ENCODE measurements around the gene ZNF837. TPM values are rescaled to one million over a fixed set of nuclear protein-coding genes. Genes with fewer than 3 reads are reported as not detected.

ZNF837 gene
- total RNA-seq, 4 donors from 2014 or later = 2.4 to 6.7 (median 3.3) TPM

DNA sequence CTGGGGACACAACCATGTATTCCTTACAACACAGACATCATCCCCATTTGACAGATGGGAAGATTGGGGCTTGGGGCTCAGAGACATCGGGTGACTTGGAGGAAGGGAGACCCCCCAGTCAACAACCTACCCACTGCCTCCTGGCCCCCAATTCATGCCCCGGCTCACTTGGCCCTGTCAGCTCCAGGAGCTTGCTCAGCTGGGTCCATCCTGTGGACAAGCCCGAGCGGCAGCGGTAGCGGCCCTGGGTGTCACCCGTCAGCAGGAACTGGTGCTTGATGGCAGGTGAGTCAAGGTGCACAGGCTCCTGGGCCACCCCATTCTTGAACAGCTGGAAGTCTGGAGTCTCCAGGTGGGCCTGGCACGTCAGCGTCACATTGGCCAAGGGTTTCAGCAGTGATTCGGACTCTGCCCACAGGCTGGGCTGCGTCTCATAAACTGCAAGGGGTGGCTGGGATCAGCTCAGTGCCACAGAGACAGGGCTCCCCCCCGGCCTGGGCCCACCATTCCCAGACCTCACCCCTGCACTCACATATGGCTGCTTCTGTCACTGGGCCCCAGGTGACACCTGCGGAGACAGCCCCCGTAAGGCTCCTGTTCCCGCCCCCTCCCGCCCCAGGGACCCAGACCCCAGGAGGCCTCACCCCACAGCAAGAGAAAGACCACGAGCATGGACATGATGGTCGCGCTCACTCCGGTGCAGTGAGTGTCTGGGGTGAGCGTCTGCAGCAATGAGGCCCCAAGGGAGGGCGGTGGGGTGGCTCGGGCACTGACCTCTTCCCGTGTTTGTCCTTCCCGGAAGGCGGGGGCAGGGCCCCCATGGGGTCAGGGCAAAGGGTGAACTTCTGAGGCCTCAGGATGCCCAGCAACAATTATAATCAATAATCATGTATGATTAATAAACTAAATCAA, 27.8 kb downstream of the ZNF837 start, which contains the start of gene A1BG:
TSS of gene A1BG (minus strand) at position 733 of the 912 bp plus-strand sequence. CDS start at position 678, 55 bp downstream.
- DNase-seq = no peak
- Histone ChIP-seq H3K4me1 (peaks cover 13 to 53% (median 20%) of the 10 kb centered on the region in 3 donors), H3K4me3 (no peak within 1 kb of the TSS), H3K9me3 (peaks cover 0 to 10% (median 0%) of the 10 kb centered on the region in 3 donors), H3K27me3 (peaks cover 0 to 63% (median 0%) of the 10 kb centered on the region in 4 donors), H3K27ac (no peak within 1 kb of the TSS), H3K36me3 (peaks cover 0 to 6% (median 0%) of the 10 kb centered on the region in 3 donors)
- intact Hi-C loops (cut with DNase I) = no loop called here
- WGBS, 2 donors = 86% methylated on average over 9 to 11 of the region's 26 CpGs
- TF ChIP-seq POLR2A (IDR thresholded peaks at IDR 0.05) (no peak), CTCF (IDR thresholded peaks at IDR 0.05) (no peak)

DNA sequence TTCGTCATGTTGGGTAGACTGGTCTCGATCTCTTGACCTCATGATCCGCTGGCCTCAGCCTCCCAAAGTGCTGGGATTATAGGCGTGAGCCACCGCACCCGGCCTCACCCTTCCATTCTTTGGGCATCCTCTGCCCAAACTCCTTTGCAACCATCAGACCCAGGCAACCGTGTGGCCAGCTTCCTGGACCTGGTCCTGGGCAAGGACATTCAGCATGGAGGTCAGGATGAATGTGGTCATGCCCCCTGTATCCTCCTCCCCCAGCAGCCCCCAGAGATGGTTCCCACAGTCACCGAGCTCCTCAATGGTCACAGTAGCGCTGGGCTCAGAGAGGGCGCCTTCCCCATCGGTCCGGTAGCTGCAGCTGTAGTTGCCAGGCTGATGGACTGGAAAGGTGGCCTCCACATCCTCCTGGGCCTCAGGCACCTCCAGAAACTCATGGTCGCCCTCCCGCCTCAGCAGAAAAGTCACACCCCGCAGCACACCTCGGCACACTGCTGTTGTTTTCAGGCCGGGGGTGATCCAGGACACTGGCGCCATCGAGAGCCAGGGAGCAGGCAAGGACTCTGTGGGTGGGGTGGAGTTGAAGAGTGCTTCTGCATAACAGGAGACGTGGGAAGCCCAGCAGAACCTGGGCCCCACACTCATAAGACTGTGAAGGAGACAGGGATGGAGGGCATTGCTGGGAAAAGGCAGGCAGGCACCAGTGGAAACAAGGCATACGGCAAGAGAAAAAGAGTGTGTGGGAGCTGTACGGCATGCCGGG, 28.7 kb downstream of the ZNF837 start:
- Histone ChIP-seq H3K9me3 (peaks cover 0 to 9% (median 0%) of the 10 kb centered on the region in 3 donors), H3K4me3 (no peak overlapping the region), H3K27me3 (peaks cover 0 to 64% (median 0%) of the 10 kb centered on the region in 4 donors), H3K36me3 (peaks cover 0 to 6% (median 0%) of the 10 kb centered on the region in 3 donors), H3K27ac (no peak overlapping the region), H3K4me1 (peaks cover 10 to 55% (median 25%) of the 10 kb centered on the region in 3 donors)
- intact Hi-C loops (cut with DNase I) = no loop called here
- no peak for TF ChIP-seq POLR2A (IDR thresholded peaks at IDR 0.05)
- TF ChIP-seq CTCF (IDR thresholded peaks at IDR 0.05) = no peak
- no peak for DNase-seq
- 64 to 86% methylated on average over 8 to 10 of the region's 23 CpGs for WGBS, 2 donors

GRCh38 chr19:58351558-58351878, 29.3 kb downstream of the ZNF837 start:
- no peak overlapping the region for H3K4me3 ChIP-seq
- H3K9me3 ChIP-seq = peaks cover 0 to 2% (median 0%) of the 10 kb centered on the region in 3 donors
- 80 to 89% methylated on average over 2 to 4 of the region's 9 CpGs for WGBS, 2 donors
- TF ChIP-seq POLR2A (IDR thresholded peaks at IDR 0.05) = no peak
- peaks cover 0 to 6% (median 0%) of the 10 kb centered on the region in 3 donors for H3K36me3 ChIP-seq
- no peak overlapping the region for H3K27ac ChIP-seq
- DNase-seq = no peak
- H3K27me3 ChIP-seq = peaks cover 0 to 64% (median 0%) of the 10 kb centered on the region in 4 donors
- H3K4me1 ChIP-seq = peaks cover 9 to 55% (median 21%) of the 10 kb centered on the region in 3 donors
- intact Hi-C loops (cut with DNase I) = no loop called here

DNA sequence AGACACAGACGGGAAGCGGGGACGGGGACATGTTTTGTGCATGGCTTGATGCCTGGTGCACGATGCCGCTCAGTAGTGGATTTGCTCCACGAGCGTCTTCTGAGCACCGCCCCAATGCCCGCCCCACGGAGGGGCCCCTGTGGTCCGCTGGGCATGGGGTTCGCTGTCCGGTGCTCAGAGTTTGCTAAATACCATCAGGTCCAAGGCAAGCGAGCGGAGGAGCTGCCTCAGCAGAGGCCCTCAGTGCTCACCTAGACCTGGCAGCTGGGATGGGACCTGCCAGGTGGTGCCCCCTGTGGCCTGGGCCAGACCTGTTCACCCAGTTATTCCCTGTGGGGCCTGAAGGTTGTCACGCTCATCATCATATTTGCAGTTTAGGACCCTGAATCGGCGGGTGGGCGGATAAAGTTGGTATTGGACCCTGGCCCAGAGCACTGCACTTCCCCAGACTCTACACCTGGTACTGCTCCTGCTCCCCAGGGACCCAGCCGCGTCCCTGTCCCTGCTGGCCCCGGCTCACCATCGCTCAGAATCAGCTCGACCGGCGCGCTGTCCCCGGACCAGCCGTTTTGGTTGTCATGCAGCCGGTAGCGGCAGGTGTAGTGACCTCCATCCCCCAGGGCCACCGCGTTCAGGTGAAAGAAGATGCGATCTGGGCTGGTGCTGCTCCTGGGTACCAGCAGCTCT, 29.8 kb downstream of the ZNF837 start:
- no peak overlapping the region for H3K27ac ChIP-seq
- no peak for DNase-seq
- WGBS, 2 donors = 81 to 89% methylated on average over 14 to 25 of the region's 34 CpGs
- intact Hi-C loops (cut with DNase I) = no loop called here
- H3K36me3 ChIP-seq = peaks cover 0 to 6% (median 0%) of the 10 kb centered on the region in 3 donors
- H3K27me3 ChIP-seq = peaks cover 0 to 63% (median 0%) of the 10 kb centered on the region in 4 donors
- peaks cover 9 to 55% (median 18%) of the 10 kb centered on the region in 3 donors for H3K4me1 ChIP-seq
- H3K9me3 ChIP-seq = no peaks in the 10 kb centered on the region
- no peak overlapping the region for H3K4me3 ChIP-seq
- TF ChIP-seq POLR2A (IDR thresholded peaks at IDR 0.05) (no peak), CTCF (IDR thresholded peaks at IDR 0.05) (no peak)
